Adrenal gland (tissue), 12 donors: ENCODE results near the gene NAIP. TPM values are rescaled to one million over a fixed set of nuclear protein-coding genes. Genes with fewer than 3 reads are reported as not detected.
"Not testable (repeated sequence)": the region's sequence is repeated elsewhere in the genome, so short reads cannot be mapped to it uniquely, and the experiment has no call there.

Source experiments
- DNase-seq, 7 donors: peaks; one replicate each; pipeline ENCODE4 v3.0.0-alpha.2; 2019 to 2020
- H3K27ac ChIP-seq, 5 donors: fragments of 200-600 bp; sonication (generic) in 4 of 5; 1 replicate in 3 of 5; 2 replicates in 2 of 5; pipeline versions ENCODE4 v1.5.1 to v1.8.0; 2016 to 2020; ENCODE audit warnings: mild to moderate bottlenecking in 1 of 5
- H3K27me3 ChIP-seq: fragments of 200-600 bp; 2 replicates; pipeline ENCODE4 v1.8.0; 2021
- H3K36me3 ChIP-seq, 2 donors: fragments of 200-600 bp; replicated peaks in 1 of 2; 1 replicate in 1 of 2; 2 replicates in 1 of 2; pipeline versions ENCODE4 v1.5.1 to v1.8.0; 2018 to 2022
- H3K4me1 ChIP-seq, 2 donors: fragments of 200-600 bp; replicated peaks in 1 of 2; 1 replicate in 1 of 2; 2 replicates in 1 of 2; pipeline versions ENCODE4 v1.5.1 to v1.8.0; 2018 to 2021
- H3K4me3 ChIP-seq, 4 donors: fragments of 200-600 bp; sonication (generic) in 3 of 4; one replicate each; pipeline ENCODE4 v1.5.1; 2016 to 2018
- H3K9me3 ChIP-seq, 3 donors: fragments of 200-600 bp; sonication (generic) in 1 of 3; replicated peaks in 1 of 3; 1 replicate in 2 of 3; 2 replicates in 1 of 3; pipeline versions ENCODE4 v1.5.1 to v1.8.0; 2016 to 2021
- CTCF ChIP-seq, 6 experiments: fragments of 450-650 bp in 4 of 6; fragments of 200-600 bp in 2 of 6; sonication (generic) in 1 of 6; IDR thresholded peaks; 1 replicate in 5 of 6; 2 replicates in 1 of 6; pipeline versions ENCODE4 v1.5.1 to v1.8.0; 2016 to 2021; ENCODE audit warnings: antibody characterized with exemption in 6 of 6, mild to moderate bottlenecking in 2 of 6, moderate library complexity in 1 of 6
- POLR2A ChIP-seq, 2 donors: fragments of 450-650 bp; IDR thresholded peaks; one replicate each; pipeline ENCODE4 v1.6.1; 2017; ENCODE audit warnings: antibody characterized with exemption in 2 of 2, mild to moderate bottlenecking in 2 of 2, moderate library complexity in 1 of 2
- WGBS, 4 donors: extraction: QIAGEN DNeasy Blood & Tissue Kit in 2 of 4; methylation state at CpG; one replicate each; pipeline versions ENCODE4 v1.1.5 to v1.1.7; 2013 to 2017; 5-methylcytosine and 5-hydroxymethylcytosine counted together
- intact Hi-C, 2 donors: fragments of 100-400 bp; cut with DNase I; formaldehyde crosslinking; loops; one replicate each; pipeline versions ENCODE4 v1.14.1 to v1.15.0; 2022 to 2023
- polyA plus RNA-seq, 3 donors: library from polyadenylated mRNA; stranded (reverse); fragments of 200-250 nt in 2 of 3; fragments of 350-450 nt in 1 of 3; fragmentation: Illumina TruSeq in 1 of 3; extraction: RNeasy Lipid Tissue Mini Kit (QIAGEN cat#74804) in 1 of 3; gene quantifications; one replicate each; pipeline ENCODE4 v1.2.3, GENCODE V29; 2013 to 2014
- total RNA-seq, 9 donors: library from RNA; depleted of rRNA in 4 of 9; stranded (reverse); fragments of >200 nt in 4 of 9; fragments of 120-200 nt in 1 of 9; fragmentation: NEBNext Ultra II Directional in 1 of 9; extraction: Animal tissue kit (Norgen Biotek cat#: 25700) in 1 of 9; gene quantifications; one replicate each; pipeline versions ENCODE4 v1.1.0 to v1.2.4, GENCODE V29; 2013 to 2023
- donor health status: healthy with polysubstance abuse.
- donor health status: Bipolar disorder and iron deficiency.
- donor health status: DM: yes; HTN: yes; CAD: no.
- donor health status: DM: no; HTN: no; CAD: no.
- donor health status: DM: no; HTN: no; CAD: no.
- donor health status: DM: yes; HTN: yes; CAD: no.

NAIP gene
- total and polyA plus RNA-seq, 12 donors, result 3.2 to 59.2 (median 15.6) TPM

- H3K4me3 ChIP-seq, H3K4me1 ChIP-seq, DNase-seq, H3K27me3 ChIP-seq, H3K9me3 ChIP-seq, H3K36me3 ChIP-seq, H3K27ac ChIP-seq, intact Hi-C loops: not testable (repeated sequence)
- no CpG with 5 or more reads among the region's 6 CpGs for WGBS, 4 donors
Measured at GRCh38 chr5:71018376-71019005, 6.6 kb downstream of the NAIP start.

- no peak for DNase-seq
- no peaks in the 10 kb centered on the region for H3K9me3 ChIP-seq
- no peak overlapping the region for H3K4me3 ChIP-seq
- no peaks in the 10 kb centered on the region for H3K27me3 ChIP-seq
- H3K27ac ChIP-seq, result no peak overlapping the region
- 64 to 86% (median 79%) methylated on average over 8 of the region's 8 CpGs for WGBS, 4 donors
- no peaks in the 10 kb centered on the region for H3K36me3 ChIP-seq
- intact Hi-C loops, result no loop called here
- no peak for TF ChIP-seq CTCF (IDR thresholded peaks at IDR 0.05)
- no peak for TF ChIP-seq POLR2A (IDR thresholded peaks at IDR 0.05)
- H3K4me1 ChIP-seq, result no peaks in the 10 kb centered on the region
Measured at GRCh38 chr5:71014176-71014575, 11.0 kb downstream of the NAIP start.

GRCh38 chr5:71013575-71013974, 11.6 kb downstream of the NAIP start:
- DNase-seq, result no peak
- 81 to 84% (median 83%) methylated on average over 12 of the region's 12 CpGs for WGBS, 4 donors
- no peaks in the 10 kb centered on the region for H3K27me3 ChIP-seq
- H3K27ac ChIP-seq, result no peak overlapping the region
- H3K36me3 ChIP-seq, result no peaks in the 10 kb centered on the region
- no peaks in the 10 kb centered on the region for H3K9me3 ChIP-seq
- intact Hi-C loops, result no loop called here
- H3K4me1 ChIP-seq, result no peaks in the 10 kb centered on the region
- H3K4me3 ChIP-seq, result no peak overlapping the region
- TF ChIP-seq CTCF (IDR thresholded peaks at IDR 0.05), result no peak
- TF ChIP-seq POLR2A (IDR thresholded peaks at IDR 0.05), result no peak

GRCh38 chr5:71011194-71011792, 13.8 kb downstream of the NAIP start:
- H3K9me3 ChIP-seq, result no peaks in the 10 kb centered on the region
- intact Hi-C loops, result no loop called here
- TF ChIP-seq CTCF (IDR thresholded peaks at IDR 0.05) (no peak), POLR2A (IDR thresholded peaks at IDR 0.05) (no peak)
- no peaks in the 10 kb centered on the region for H3K4me1 ChIP-seq
- no peaks in the 10 kb centered on the region for H3K36me3 ChIP-seq
- H3K27ac ChIP-seq, result no peak overlapping the region
- no peak for DNase-seq
- H3K4me3 ChIP-seq, result no peak overlapping the region
- WGBS, 4 donors, result 73 to 82% (median 77%) methylated on average over 6 to 8 of the region's 8 CpGs
- no peaks in the 10 kb centered on the region for H3K27me3 ChIP-seq

- not testable (repeated sequence) for H3K9me3 ChIP-seq, H3K4me3 ChIP-seq, H3K4me1 ChIP-seq
Measured at GRCh38 chr5:71006983-71007382, 18.2 kb downstream of the NAIP start.

GRCh38 chr5:70984882-70985281, 40.3 kb downstream of the NAIP start:
- DNase-seq, H3K4me3 ChIP-seq, H3K4me1 ChIP-seq, H3K27ac ChIP-seq, H3K27me3 ChIP-seq, intact Hi-C loops, H3K36me3 ChIP-seq, H3K9me3 ChIP-seq: not testable (repeated sequence)
- WGBS, 4 donors, result no CpG with 5 or more reads among the region's 10 CpGs

More at GRCh38 chr5:71006983-71007382, 18.2 kb downstream of the NAIP start:
- WGBS, 4 donors, result 51 to 82% (median 58%) methylated on average over 2 of the region's 7 CpGs; no CpG with 5 or more reads in 1 of the 4 donors
- H3K27me3 ChIP-seq, DNase-seq, intact Hi-C loops, H3K36me3 ChIP-seq, H3K27ac ChIP-seq: not testable (repeated sequence)

GRCh38 chr5:70967220-70967619, 57.9 kb downstream of the NAIP start:
- DNase-seq, intact Hi-C loops, H3K27me3 ChIP-seq, H3K27ac ChIP-seq, H3K36me3 ChIP-seq, H3K4me1 ChIP-seq, H3K4me3 ChIP-seq, H3K9me3 ChIP-seq: not testable (repeated sequence)
- no CpG with 5 or more reads among the region's 7 CpGs for WGBS, 4 donors

- H3K36me3 ChIP-seq, DNase-seq, H3K4me3 ChIP-seq, intact Hi-C loops, H3K4me1 ChIP-seq, H3K9me3 ChIP-seq, H3K27me3 ChIP-seq, H3K27ac ChIP-seq: not testable (repeated sequence)
Measured at GRCh38 chr5:70964531-70964930, 60.6 kb downstream of the NAIP start.
